Hypothalamus (tissue), 51 donors: ENCODE results near the gene M6PR.
A peak's percentile ranks its signal among the peaks of the same experiment; 100 is the strongest.

Experiments
- DNase-seq, 51 donors: peaks; one replicate each; lab custom pipeline; 2025; lab: John Stamatoyannopoulos, UW

Gene M6PR

DNA sequence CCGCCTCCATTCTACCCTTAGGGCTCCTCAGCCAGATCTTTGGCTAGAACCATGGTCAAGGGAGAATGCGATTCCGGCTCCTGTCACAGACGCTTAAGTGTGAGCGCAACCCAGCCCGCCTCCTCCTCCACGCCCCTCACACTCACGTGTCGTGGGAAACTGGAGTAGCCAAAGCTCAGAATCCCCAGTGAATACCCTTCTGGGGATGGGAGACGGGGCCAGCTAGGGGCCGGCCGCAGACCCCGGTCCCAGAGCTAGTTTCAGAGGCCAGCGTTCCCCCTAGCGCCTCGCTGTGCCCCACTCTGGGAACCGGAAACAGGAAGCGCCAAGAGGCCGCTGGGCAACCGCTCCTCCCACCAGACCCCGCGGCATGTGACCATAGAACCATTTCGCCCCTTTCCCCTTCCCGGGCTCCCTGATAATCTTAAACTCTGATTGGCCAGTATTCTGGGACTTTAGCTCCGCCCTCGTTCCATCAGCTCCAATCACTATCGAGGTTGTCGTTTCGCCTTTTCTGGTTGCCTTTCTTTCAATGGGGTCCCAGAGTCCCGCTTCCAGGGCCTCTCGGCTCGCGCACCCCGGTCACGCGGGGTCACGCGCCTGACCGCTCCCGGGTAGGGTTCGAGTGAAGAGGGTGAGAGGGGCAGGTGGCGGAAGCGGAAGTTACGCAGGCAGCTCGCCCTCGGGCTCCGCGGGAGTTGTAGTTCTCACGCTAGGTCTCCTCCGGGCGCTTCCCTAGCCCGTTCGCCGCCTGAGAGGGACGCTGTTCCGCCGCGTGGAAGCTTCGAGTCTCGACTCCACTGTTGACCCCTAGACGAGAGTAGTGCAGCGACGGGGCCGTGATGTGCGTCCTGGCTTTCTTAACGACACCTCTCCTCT, at the start of gene M6PR:
Gene M6PR, minus strand, starts transcription at position 304 of the 879 bp plus-strand sequence. CDS start 3,241 bp downstream, outside the sequence.
- peak; percentile 92 to 100 (median 98) for DNase-seq

DNA sequence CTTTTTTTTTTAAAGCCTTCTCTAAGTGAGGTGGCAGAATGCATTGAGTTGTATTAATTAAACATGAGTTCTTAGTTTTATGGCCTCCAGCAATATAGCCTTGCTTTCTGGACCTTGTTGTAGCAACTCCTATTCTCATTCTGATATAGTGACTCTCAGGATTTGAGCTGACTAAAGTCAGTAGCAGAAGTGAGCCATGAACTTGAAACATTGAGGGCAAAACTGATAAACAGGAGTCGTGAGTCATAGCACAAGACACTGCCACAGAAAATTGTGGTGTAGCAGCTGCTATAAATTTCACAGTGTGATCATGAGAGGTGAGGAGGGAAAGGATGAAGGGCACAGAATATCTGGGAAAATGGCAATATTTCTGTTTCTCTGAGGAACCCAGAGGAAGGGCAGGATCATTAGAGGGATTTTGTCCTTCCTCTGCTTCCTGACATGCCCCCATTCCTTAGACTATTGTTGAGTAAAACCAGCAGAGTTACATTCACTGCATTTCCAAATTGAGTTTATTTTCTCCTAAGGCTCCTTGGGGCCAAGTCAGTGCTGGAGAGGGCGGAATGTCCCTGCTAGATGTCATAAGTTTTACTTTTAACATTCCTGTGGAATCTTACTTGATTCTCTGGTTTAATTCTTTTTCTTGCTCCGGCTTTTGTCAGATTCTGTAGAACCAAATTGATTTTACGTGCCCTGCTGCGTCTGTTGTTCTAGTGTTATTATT, 47.4 kb upstream of the M6PR start:
- DNase-seq = no peak

DNA sequence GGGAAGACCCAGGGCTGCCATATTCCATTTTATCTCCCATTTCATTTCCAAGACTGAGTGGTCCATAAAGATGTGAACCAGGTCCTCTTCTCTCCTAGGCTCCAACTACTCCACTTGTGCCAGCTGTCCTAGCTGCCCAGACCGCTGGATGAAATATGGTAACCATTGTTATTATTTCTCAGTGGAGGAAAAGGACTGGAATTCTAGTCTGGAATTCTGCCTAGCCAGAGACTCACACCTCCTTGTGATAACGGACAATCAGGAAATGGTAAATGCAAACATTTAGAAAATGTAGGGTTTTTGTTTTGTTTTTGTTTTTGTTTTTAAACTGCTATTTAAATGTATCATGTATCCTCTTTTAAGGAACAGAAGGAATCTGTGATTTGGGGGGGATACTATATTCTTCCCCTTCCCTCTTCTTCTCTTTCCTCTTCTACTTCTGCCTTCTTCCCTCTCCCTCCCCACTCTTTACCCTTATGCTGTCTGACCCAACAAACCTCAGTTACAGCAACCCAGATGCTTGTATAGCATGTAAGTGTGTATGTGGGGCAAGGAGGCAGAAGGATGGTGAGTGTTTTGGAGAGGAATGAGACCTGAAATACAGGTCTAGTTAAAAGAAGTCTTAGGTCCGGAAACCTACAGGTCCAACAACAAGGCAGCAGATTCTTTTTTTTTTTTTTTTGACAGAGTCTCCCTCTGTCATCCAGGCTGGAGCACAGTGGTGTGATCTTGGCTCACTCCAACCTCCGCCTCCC, 45.8 kb upstream of the M6PR start:
- no peak for DNase-seq

DNA sequence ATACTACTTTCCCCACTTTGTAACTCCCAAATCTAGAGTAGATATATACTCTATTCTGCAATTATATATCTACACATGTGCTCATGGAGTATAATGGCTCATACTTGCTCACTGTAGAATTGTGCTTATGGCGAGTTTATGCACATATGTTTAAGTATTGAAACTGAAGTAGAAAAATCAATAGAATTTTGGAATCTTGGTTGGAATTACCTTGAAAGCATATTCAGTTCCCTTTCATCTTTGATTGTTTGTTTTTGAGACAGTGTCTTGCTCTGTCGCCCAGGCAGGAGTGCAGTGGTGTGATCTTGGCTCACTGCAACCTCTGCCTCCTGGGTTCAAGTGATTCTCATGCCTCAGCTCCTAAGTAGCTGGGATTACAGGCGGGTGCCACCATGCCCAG, 44.4 kb upstream of the M6PR start:
- DNase-seq = no peak

DNA sequence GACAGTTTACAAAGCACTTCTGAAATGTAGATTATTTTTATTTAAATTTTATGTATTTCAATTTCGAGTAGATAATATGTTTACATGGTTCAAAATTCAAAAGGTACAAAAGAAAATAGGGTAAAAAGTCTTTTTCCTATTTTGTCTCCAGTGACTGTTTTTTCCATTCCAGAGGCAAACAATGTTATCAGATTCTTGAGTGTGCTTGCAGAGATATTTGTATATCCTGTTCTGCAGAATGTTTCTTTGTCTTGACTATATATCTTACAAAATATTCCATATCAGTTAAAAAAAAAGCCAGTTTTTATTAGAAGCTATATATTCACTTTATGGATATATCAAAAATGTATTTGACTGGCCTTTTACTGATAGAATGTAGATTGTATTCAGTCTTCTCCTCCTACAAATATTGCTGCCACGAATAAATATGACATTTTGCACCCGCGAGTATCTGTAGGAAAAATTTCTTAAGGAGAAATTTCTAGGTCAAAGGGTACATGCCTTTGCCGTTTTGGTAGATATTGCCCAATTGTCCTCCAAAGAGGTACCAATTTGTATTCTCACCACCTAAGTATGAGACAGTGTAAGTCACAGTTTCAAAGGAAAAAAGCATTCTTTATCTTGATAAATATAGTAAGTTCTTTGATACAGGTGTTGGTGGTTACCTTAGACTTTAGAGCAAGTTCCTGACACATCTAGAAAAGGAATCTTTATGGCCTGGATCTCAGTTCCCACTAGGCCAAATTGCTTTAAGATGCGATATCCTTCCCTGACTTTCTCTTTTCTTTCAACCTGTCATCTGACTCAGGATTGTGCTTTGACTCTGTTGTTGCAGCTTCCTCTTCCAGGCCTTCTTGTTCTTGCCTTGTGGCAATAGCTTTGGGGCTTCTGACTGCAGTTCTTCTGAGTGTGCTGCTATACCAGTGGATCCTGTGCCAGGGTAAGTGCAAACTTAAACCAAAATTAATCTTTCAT, 42.2 kb upstream of the M6PR start:
- no peak for DNase-seq

DNA sequence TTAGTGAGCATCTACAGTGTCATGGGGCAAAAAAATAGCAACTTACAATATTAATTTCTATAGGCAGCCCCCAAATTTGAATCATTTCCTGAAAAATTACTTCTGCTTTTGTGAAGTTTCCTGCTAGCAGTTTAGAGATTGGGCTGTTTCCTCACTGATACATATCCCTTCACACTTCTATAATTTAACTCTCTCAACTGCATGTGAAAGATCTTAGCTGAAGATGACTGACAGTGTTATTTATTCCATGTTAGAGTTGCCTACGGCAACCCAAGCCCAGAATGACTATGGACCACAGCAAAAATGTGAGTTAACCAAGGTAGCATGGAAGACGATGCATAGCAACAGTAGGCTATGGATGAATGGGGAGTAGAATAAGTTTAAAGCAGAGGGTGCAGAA, 40.0 kb upstream of the M6PR start, which contains the start of gene KLRG1:
Gene KLRG1, plus strand, starts transcription at position 134 of the 400 bp plus-strand sequence. Its CDS starts 90 bp downstream, at position 224.
- no peak for DNase-seq

DNA sequence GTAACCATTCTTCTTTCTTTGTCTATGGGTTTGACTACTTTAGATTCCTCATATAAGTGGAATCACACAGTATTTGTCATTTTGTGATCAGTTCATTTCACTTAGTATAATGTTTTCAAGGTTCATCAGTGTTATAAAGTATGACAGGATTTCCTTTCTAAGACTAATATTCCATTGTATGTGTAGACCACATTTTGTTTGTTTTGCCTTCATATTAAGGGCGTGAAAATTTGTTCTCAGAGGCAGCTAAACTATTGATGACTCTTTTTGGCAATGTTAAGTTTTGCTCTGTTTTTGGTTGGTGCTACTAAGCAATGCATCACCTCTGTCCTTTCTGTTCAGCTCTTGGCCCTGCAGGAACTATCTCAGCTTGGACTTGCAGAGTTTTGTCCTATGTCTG, 38.2 kb upstream of the M6PR start:
- no peak for DNase-seq

DNA sequence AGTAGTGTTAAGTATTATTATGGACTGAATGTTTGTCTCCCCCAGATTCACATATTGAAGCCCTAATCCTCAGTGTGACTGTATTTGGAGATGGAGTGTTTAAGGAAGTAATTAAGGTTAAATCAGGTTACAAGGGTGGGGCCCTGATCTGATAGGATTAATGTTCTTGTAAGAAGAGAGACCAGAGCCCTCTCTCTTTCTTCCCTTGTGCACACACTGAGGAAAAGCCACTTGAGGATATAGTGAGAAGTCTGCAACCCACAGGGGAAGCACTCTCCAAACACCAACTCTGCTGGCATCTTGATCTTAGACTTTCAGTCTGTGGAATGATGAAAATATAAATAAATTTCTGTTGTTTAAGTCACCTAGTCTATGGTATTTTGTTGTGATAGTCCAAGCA, 37.7 kb upstream of the M6PR start:
- no peak for DNase-seq

DNA sequence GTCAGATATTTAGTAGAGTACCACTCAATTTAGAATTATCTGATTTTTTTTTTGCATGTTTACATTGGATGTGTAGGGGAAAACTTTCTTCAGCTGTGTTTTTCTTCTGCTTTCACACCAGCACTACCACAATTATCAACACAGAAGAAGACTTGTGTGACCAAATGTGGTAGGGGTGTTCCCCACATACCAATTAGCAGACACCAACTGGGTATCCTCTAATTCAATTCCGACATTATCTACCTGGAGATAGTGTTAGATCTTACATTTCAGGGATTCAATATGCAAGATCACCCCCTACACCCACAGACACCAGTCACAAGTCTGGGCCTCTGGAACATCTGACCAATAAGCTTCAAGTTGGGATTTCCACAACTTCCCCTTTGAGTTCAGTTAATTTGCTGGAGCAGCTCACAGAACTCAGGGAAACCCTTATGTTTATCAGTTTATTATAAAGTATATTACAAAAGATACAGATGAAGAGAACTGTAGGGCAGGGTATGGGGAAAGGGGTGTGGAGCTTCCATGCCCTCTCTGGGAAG, 35.8 kb upstream of the M6PR start:
- no peak for DNase-seq

DNA sequence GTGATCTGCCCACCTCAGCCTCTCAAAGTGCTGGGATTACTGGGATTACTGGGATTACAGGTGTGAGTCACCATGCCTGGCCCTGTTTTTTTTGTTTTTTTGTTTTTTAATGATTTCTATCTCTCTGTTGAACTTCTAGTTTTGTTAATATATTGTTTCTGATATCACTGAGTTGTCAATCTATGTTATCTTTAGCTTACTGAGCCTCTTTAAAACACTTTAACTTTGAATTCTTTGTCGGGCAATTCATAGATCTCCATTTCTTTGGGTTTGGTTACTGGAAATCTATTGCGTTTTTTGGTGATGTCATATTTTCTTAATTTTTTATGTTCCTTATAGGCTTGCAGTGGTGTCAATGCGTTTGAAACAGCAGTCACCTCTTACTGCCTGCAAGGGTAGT, 30.7 kb upstream of the M6PR start:
- DNase-seq = no peak

DNA sequence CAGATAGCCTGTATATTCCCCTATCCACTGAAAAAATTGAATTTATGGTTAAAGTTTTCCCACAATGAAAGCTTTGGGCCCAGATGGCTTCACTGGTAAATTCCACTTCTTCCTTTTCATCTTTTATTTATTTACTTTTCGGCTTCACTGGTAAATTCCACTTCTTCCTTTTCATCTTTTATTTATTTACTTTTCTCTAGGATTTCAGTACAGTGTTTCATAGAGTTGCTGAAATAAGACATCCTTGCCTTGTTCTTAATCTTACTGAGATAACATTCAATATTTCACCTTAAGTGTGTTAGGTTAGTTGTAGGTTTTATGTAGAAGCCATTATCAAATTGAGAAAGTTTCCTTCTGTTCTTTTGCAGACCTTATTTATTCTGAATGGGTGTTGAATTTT, 21.0 kb upstream of the M6PR start:
- no peak for DNase-seq

DNA sequence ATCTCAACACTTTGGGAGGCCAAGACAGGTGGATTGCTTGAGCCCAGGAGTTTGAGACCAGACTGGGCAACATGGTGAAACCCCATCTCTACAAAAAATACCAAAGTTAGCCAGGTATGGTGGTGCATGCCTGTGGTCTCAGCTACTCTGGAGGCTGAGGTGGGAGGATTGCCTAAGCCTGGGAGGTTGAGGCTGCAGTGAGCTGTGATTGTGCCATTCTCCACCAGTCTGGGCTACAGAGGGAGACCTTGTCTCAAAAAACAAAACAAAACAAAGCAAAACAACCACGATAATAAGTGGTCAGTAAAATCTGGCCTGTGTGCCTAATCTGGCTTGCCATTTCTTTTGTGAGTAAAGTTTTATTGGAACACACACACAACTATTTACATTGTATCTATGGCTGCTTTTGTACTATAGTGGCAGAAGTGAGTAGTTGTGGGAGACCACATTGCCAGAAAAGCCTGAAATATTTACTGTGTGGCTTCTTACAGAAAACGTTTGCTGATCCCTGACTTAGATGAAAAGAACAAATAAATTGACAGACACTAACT, 20.5 kb upstream of the M6PR start:
- DNase-seq = no peak

DNA sequence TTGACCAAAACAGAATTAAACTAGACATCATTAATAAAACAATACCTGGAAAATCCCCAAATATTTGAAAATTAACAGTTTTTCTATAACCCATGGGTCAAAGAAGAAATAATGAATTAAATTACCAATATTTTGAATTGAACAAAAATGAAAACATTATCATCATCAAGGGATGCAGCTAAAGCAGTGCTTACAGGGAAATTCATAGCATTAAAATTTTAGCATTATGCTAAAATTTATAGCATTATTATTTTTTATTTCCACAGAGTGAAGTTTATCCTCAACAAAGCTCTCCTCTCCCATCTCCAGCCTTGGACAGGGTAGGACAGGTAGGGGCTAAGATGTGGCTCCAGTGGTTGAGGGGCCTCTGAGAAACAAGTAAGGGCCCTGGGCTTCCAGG, 19.3 kb upstream of the M6PR start:
- no peak for DNase-seq

DNA sequence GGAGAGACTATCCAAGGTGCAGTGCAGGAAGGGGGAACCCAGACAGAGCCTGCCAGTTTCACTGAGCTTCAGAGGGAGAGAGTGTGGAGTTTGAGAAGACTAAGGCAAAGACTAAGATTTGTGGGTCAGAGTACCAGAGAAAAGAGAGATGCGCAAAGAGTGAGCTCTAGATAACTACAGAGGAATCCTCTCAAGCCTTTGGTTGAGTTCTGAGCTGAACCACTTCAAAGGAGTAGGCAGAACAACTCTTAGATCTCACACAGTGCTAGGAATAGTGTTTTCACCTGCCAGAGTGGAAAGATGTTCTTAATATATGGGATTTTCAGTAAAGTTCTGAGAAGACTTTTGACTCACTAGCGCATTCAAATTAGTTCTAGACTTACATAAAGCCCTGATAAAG, 10.7 kb upstream of the M6PR start:
- DNase-seq = no peak

DNA sequence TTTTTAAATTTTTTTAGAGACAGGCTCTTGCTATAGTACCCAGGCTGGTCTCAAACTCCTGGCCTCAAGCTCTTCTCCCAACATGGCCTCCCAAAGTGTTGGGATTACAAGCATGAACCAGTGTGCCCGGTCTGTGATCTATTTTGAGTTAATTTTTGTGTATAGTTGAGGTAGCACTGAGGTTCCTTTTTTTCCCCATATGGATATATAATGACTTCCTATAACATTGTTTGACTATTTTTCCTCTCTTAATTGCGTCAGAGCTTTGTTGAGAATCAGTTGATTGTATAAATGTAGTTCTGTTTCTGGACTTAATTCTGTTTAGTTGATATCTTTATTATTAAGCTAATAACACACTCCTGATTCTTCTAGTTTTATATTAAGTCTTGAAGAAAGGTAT, 8.6 kb upstream of the M6PR start:
- DNase-seq = no peak

DNA sequence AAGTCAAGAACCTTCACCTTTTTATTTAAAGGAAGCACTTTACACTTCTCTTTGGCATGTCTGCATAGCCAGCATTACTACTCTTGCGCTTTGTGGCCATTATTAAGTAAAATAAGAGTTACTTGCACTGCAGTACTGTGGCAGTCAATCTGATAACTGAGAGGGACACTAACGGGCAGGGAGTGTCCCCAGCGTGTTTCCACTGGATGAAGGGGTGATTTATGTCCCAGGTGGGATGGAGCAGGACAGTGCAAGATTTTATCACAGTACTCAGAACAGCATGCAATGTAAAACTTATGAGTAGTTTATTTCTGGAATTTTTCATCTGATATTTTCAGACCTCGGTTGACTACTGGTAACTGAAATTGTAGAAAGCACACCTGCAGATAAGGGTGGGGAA, 8.1 kb upstream of the M6PR start:
- DNase-seq = no peak

DNA sequence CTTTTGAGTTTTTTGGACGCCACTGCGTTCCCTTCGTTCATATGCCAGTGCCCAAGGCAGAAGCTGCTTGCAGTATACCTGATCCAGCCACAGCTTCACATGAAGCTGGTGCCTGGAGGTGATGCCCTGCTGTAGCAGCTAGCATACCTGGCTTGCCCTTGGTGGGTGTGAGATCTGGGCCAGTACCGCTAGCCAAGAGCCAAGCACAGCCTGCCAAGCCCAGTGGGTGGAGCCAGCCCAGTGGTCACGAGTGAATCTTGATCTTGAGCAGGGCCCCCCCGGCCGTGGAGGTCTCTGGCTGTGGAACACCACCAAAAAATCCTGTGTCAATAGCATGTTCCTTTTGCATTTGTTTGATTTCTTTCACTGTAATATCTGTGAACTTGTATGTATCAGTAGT, 7.3 kb upstream of the M6PR start:
- DNase-seq = no peak

DNA sequence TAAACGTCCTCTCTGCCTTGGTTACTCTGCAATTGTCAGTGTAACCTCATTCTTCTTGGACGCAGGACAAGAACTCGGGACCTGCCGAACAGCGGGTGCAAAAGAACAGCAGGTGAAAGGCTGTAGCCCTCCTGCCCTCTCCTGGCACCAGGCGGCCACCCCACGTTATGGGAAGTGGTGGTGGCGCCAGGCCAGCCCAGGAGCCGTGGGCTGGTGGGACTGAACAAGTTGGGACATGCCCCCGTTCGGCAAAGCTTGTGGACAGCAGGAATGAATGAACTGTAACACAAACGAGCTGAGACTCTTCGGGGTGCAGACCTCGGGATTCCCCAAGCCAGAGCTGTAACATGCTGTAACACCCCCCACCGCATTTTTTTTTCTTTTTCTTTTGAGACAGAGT, 6.6 kb upstream of the M6PR start:
- DNase-seq = no peak

DNA sequence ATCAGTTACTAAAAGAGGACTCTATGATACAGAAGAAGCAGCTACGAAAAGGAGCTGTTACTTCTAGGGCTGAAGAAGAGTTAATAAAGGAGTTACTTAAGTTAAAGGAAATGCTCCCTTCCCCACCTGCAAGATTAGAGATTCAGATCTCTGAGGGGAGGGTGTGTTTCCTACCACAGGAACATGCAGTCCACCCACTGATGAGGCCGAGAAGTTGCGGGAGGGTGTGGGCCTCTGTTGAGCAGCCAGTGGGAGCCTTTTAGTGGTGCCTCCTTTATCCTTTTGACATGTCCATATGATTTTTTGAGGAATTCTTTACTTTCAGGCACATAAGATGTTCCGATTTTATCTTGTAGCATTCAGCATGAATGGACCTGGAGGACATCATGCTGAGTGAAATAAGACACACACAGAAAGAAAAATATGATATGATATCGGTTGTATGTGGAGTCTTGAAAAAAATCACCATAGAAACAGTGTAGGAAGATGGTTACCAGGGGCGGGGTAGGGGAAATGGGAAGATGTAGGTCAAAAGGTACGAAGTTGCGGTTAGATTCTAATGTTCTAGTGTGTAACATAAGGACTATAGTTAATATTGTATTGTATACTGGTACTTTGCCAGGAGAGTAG, 4.4 kb upstream of the M6PR start:
- DNase-seq = no peak
